ENCODE results near the gene COL23A1. TPM values are rescaled to one million over a fixed set of nuclear protein-coding genes. Genes with fewer than 3 reads are reported as not detected.
"Not testable (repeated sequence)": the region's sequence is repeated elsewhere in the genome, so short reads cannot be mapped to it uniquely, and the experiment has no call there.

Gene COL23A1
- total RNA-seq, 1 donor from 2014 or later = 4.3 TPM

GRCh38 chr5:178264044-178264443, 326.1 kb downstream of the COL23A1 start:
- H3K4me3 ChIP-seq = no peak overlapping the region
- DNase-seq (ENCODE audit: low spot score in 2 of 2) = no peak
- no peaks in the 10 kb centered on the region for H3K4me1 ChIP-seq
- no peaks in the 10 kb centered on the region for H3K9me3 ChIP-seq
- intact Hi-C loops (cut with DNase I) = no loop called here
- no peak overlapping the region for H3K27ac ChIP-seq
- H3K27me3 ChIP-seq = no peaks in the 10 kb centered on the region
- no peak for TF ChIP-seq CTCF (IDR thresholded peaks at IDR 0.05)
- H3K36me3 ChIP-seq = no peaks in the 10 kb centered on the region

DNA sequence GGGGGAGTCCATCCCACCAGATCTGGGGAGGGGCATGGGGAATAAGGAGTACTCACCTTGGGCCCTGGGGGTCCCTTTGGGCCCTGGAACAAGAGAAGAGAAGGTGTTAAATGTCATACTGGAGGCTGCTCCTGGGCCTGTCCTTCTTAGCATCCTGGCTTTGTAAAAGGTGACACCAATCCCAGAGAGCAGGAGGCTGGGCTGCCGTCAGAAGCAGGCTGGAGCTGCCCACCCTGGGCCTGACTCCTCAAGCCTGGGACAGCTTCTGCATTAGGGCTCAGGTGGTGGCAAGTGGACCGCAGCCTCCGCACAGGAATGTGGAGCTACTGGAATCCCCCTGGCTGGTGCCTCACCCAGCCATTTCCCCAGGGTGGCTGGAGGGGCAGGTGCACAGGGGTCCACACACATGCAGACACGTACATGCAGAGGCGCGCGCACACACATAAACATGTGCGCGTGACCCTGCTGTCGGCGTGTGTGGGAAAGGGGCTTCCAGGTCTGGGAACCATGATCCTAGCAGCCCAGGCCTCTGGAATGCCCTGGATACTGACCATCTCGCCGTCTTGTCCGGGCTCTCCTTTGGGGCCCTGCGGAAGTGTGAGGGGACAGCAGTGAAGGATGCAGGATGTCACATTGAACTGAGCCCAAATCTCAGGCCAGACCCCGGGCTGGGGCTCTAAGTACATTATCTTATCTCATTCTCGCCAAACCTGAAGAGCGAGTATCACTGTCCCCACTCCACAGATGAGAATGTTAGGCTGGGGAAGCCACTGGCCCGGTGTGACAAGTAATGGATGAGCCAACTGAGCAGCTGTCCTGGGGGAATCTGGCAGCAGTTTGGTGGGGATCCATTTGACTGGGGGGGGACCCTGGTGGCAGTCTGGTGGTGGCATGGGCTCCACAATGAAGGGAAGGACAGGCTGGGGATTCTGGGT, 328.3 kb downstream of the COL23A1 start:
- Histone ChIP-seq H3K27ac (no peak overlapping the region), H3K9me3 (no peaks in the 10 kb centered on the region), H3K4me3 (no peak overlapping the region), H3K36me3 (no peaks in the 10 kb centered on the region), H3K4me1 (no peaks in the 10 kb centered on the region), H3K27me3 (no peaks in the 10 kb centered on the region)
- DNase-seq (ENCODE audit: low spot score in 2 of 2) = no peak
- no peak for TF ChIP-seq CTCF (IDR thresholded peaks at IDR 0.05)
- intact Hi-C loops (cut with DNase I) = no loop called here

DNA sequence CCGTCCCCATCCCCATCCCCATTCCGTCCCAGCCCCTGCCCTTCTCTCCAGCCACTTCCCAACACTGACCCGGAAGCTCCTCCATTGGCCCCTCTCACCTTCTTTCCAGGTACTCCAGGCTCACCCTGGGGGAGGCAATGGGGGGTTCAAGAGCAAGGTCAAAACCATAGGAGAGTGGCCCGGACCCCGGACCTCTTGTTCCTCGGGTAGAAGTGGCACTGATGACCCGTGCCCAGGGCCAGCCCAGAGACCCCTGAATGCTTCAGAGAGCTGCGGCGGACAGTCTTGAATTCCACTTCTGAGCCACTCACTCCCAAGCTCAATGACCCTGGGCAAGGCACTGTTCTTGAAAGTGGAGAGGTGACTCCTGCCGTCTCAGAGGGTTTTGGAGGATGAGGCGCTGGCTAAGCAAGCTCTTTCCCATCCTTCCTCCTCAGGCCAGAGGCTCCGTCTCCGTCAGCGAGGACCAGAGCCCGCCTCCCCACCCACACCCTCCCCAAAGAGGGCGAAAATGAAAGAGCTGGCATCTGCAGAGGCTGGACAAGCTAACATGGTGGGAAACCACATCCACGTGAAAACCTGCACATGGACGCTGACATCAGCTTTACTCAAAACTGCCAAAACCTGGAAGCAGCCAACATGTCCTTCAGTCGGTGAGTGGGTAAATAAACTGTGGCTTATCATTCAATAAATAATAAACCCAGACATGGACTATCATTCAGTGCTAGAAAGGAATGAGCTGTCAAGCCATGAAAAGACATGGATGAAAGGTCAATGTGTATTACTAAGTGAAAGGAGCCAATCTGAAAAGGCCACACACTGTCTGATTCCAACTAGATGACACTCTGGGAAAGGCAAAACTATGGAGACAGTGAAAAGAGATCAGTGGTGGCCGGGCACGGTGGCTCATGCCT, 330.3 kb downstream of the COL23A1 start:
- no peak for DNase-seq (ENCODE audit: low spot score in 2 of 2)
- H3K27me3 ChIP-seq = no peaks in the 10 kb centered on the region
- no peaks in the 10 kb centered on the region for H3K4me1 ChIP-seq
- TF ChIP-seq CTCF (IDR thresholded peaks at IDR 0.05) = no peak
- H3K27ac ChIP-seq = no peak overlapping the region
- H3K36me3 ChIP-seq = no peaks in the 10 kb centered on the region
- intact Hi-C loops (cut with DNase I) = no loop called here
- H3K9me3 ChIP-seq = no peaks in the 10 kb centered on the region
- H3K4me3 ChIP-seq = no peak overlapping the region

GRCh38 chr5:178257650-178258049, 332.5 kb downstream of the COL23A1 start:
- Histone ChIP-seq H3K4me3 (no peak overlapping the region), H3K36me3 (no peaks in the 10 kb centered on the region), H3K9me3 (no peaks in the 10 kb centered on the region), H3K27me3 (no peaks in the 10 kb centered on the region), H3K4me1 (no peaks in the 10 kb centered on the region), H3K27ac (no peak overlapping the region)
- no peak for TF ChIP-seq CTCF (IDR thresholded peaks at IDR 0.05)
- intact Hi-C loops (cut with DNase I) = no loop called here
- DNase-seq (ENCODE audit: low spot score in 2 of 2) = no peak

GRCh38 chr5:178256746-178257145, 333.4 kb downstream of the COL23A1 start:
- Histone ChIP-seq H3K27ac (no peak overlapping the region), H3K36me3 (no peaks in the 10 kb centered on the region), H3K4me3 (no peak overlapping the region), H3K4me1 (no peaks in the 10 kb centered on the region), H3K9me3 (no peaks in the 10 kb centered on the region), H3K27me3 (no peaks in the 10 kb centered on the region)
- TF ChIP-seq CTCF (IDR thresholded peaks at IDR 0.05) = no peak
- no peak for DNase-seq (ENCODE audit: low spot score in 2 of 2)
- intact Hi-C loops (cut with DNase I) = no loop called here

DNA sequence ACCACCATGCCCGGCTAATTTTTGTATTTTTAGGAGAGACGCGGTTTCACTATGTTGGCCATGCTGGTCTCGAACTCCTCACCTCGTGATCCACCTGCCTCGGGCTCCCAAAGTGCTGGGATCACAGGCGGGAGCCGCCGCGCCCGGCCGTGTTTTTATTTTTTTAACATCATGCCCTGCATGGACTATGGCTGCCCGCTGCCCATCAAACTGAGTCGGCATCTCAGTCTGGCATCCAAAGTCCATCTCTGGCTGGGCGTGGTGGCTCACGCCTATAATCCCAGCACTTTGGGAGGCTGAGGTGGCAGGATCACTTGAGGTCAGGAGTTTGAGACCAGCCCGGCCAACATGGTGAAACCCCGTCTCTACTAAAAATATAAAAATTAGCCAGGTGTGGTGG, 336.6 kb downstream of the COL23A1 start:
- H3K27me3 ChIP-seq; H3K36me3 ChIP-seq; H3K4me3 ChIP-seq; DNase-seq (ENCODE audit: low spot score in 2 of 2); H3K27ac ChIP-seq; H3K4me1 ChIP-seq; intact Hi-C loops (cut with DNase I); H3K9me3 ChIP-seq: not testable (repeated sequence)

Data from ascending aorta (tissue), 2 donors.